ENCODE data around the gene SACS. TPM values are rescaled to one million over a fixed set of nuclear protein-coding genes. Genes with fewer than 3 reads are reported as not detected.

The SACS gene, protein sequence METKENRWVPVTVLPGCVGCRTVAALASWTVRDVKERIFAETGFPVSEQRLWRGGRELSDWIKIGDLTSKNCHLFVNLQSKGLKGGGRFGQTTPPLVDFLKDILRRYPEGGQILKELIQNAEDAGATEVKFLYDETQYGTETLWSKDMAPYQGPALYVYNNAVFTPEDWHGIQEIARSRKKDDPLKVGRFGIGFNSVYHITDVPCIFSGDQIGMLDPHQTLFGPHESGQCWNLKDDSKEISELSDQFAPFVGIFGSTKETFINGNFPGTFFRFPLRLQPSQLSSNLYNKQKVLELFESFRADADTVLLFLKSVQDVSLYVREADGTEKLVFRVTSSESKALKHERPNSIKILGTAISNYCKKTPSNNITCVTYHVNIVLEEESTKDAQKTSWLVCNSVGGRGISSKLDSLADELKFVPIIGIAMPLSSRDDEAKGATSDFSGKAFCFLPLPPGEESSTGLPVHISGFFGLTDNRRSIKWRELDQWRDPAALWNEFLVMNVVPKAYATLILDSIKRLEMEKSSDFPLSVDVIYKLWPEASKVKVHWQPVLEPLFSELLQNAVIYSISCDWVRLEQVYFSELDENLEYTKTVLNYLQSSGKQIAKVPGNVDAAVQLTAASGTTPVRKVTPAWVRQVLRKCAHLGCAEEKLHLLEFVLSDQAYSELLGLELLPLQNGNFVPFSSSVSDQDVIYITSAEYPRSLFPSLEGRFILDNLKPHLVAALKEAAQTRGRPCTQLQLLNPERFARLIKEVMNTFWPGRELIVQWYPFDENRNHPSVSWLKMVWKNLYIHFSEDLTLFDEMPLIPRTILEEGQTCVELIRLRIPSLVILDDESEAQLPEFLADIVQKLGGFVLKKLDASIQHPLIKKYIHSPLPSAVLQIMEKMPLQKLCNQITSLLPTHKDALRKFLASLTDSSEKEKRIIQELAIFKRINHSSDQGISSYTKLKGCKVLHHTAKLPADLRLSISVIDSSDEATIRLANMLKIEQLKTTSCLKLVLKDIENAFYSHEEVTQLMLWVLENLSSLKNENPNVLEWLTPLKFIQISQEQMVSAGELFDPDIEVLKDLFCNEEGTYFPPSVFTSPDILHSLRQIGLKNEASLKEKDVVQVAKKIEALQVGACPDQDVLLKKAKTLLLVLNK (N-terminal part only)
- total RNA-seq (2012; rRNA removed): 92.6 and 92.8 TPM in 2 replicates

DNA sequence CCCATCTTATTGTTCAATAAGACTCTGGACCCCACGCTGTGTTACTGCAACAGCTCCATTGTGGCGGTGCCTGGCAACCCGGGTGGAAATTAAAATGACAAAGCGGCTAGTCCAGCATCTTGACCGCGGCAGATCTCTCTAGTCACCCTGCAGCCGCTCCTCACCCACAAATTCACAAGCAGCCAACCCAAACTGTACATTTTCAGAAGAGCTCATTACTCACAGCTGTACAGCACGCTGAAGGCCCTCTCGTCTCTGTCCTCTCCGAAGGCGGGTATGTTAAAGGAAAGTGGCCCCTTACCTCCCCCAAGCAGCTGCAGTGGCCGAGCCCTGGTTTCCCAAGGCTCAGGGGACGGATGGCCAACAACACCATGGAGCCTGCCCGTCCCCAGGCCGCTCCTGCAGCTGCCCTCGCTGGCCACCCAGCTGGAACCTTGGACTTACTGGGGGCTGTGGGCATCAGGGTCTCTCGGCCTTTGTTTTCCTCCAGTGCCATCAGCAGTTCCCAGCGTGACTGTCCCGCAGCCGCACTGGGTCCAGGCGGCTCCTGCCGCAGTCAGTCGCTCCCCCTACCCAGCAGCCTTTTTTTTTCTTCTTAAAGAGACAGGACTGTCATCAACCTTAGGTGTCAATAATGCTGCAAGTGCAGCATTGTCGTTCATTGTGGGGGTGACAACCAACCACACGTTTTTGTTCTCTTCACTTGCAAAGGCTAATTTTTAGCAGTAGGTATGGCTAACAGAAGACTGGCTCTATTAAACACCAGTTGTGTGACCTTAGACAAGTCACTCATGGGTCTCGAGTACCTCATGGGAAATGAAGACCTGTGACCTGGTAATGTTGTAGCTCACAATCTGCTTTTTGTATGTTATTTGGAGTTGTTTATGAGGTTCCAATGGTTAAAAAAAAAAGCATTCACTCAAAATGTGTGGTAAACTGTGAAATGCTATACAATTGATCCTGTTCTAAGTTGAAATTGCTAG, at the start of gene SACS:
Gene SACS, minus strand, starts transcription at position 532 of the 983 bp plus-strand sequence. CDS start 22,463 bp downstream, outside the sequence.
- H3K36me3 ChIP-seq (ENCODE audit: insufficient read depth, low read length): no peaks in the 10 kb centered on the region
- peak within 1 kb of the TSS; percentile 85 for H3K9ac ChIP-seq (ENCODE audit: low read depth, low read length)
- H3K4me1 ChIP-seq (ENCODE audit: control insufficient read depth, insufficient read depth, low read length): peaks cover 15% of the 10 kb centered on the region
- H3K27me3 ChIP-seq (ENCODE audit: control insufficient read depth, insufficient read depth, low read length): no peaks in the 10 kb centered on the region
- peak within 1 kb of the TSS; percentile 85 for H3K4me2 ChIP-seq (ENCODE audit: low read length)
- no peaks in the 10 kb centered on the region for H3K9me3 ChIP-seq (replicated peaks; ENCODE audit: low read length)
- peak within 1 kb of the TSS; percentile 88 for H3K4me3 ChIP-seq (ENCODE audit: low read length)

DNA sequence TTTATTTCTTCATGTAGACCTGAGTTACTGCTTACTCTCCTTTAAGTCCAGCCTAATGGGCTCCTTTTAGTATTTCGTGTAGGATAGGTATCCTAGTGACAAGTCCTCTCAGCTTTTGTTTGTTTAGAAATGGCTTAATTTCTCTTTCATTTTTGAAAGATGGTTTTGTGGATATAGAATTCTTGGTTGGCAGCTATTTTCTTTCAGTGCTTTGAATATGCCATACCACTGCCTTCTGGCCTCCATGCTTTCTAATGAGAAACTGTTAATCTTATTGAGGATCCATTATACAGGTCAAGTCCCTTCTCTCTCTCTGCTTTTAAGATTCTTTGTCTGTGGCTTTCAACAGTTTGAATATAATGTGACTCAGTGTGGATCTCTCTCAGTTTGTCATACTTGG, 46.8 kb upstream of the SACS start:
- Histone ChIP-seq H3K4me3 (ENCODE audit: low read length) (no peak overlapping the region), H3K9ac (ENCODE audit: low read depth, low read length) (no peak overlapping the region), H3K36me3 (ENCODE audit: insufficient read depth, low read length) (no peaks in the 10 kb centered on the region), H3K4me2 (ENCODE audit: low read length) (no peak overlapping the region), H3K27me3 (ENCODE audit: control insufficient read depth, insufficient read depth, low read length) (no peaks in the 10 kb centered on the region), H3K9me3 (replicated peaks; ENCODE audit: low read length) (peaks cover 3% of the 10 kb centered on the region), H3K4me1 (ENCODE audit: control insufficient read depth, insufficient read depth, low read length) (no peaks in the 10 kb centered on the region)

DNA sequence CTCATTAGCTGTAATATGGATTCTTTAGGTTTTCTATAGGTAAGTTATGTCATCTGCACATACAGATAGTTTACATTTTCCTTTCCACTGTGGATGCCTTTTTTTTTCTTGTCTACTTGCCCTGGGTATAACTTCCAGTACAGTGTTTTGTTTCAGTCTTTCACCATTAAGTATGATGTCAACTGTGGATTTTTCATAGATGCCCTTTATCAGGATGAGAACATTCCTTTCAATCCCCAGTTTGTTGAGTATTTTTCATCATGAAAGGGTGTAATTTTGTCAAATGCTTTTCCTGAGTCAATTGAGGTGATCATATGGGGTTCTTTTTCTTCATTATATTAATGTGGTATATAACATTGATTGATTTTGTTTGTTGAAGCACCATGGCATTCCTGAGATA, 43.6 kb upstream of the SACS start:
- peaks cover 3% of the 10 kb centered on the region for H3K9me3 ChIP-seq (replicated peaks; ENCODE audit: low read length)
- H3K4me1 ChIP-seq (ENCODE audit: control insufficient read depth, insufficient read depth, low read length): no peaks in the 10 kb centered on the region
- H3K9ac ChIP-seq (ENCODE audit: low read depth, low read length): no peak overlapping the region
- H3K4me3 ChIP-seq (ENCODE audit: low read length): no peak overlapping the region
- H3K4me2 ChIP-seq (ENCODE audit: low read length): no peak overlapping the region
- no peaks in the 10 kb centered on the region for H3K27me3 ChIP-seq (ENCODE audit: control insufficient read depth, insufficient read depth, low read length)
- no peaks in the 10 kb centered on the region for H3K36me3 ChIP-seq (ENCODE audit: insufficient read depth, low read length)

DNA sequence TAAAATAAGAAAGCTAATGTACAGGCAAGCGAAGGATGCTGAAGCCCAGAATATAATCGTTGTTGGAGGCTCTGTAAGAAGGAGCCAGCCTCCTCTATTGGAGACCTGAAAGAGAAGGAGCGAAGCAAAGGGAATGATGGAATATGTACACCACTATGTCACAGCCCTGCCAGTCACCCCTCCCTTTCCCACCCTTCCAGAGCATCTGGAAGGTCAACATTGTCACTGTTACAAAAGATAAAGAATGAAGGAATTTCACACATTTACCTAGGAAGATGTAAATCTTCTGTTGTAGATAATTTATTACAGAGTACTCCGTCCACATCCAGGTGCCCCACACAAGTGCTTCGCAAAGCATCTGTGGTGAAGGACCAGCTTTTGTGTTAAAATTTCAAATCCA, 39.7 kb upstream of the SACS start:
- H3K4me2 ChIP-seq (ENCODE audit: low read length): no peak overlapping the region
- H3K27me3 ChIP-seq (ENCODE audit: control insufficient read depth, insufficient read depth, low read length): no peaks in the 10 kb centered on the region
- no peaks in the 10 kb centered on the region for H3K9me3 ChIP-seq (replicated peaks; ENCODE audit: low read length)
- no peak overlapping the region for H3K4me3 ChIP-seq (ENCODE audit: low read length)
- H3K36me3 ChIP-seq (ENCODE audit: insufficient read depth, low read length): no peaks in the 10 kb centered on the region
- H3K9ac ChIP-seq (ENCODE audit: low read depth, low read length): no peak overlapping the region
- H3K4me1 ChIP-seq (ENCODE audit: control insufficient read depth, insufficient read depth, low read length): peaks cover 5% of the 10 kb centered on the region

DNA sequence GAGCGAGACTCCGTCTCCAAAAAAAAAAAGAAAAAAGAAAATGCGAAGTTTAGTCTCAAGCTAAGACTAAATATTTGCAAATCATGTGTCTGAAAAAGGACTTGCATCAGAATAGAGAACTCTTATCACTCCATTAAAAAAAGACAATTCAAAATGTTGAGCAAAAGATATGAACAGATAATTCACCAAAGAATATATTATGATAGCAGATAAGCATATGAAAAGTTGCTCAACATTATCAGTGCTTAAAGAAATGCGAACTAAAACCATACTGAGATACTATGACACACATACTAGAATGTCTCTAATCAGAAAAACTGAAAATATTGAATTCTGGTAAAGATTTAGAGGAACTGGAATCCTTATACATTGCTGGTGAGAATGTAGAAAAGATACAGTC, 38.7 kb upstream of the SACS start:
- H3K27me3 ChIP-seq (ENCODE audit: control insufficient read depth, insufficient read depth, low read length): no peaks in the 10 kb centered on the region
- no peak overlapping the region for H3K9ac ChIP-seq (ENCODE audit: low read depth, low read length)
- H3K4me1 ChIP-seq (ENCODE audit: control insufficient read depth, insufficient read depth, low read length): peaks cover 8% of the 10 kb centered on the region
- no peak overlapping the region for H3K4me2 ChIP-seq (ENCODE audit: low read length)
- H3K4me3 ChIP-seq (ENCODE audit: low read length): no peak overlapping the region
- no peaks in the 10 kb centered on the region for H3K9me3 ChIP-seq (replicated peaks; ENCODE audit: low read length)
- H3K36me3 ChIP-seq (ENCODE audit: insufficient read depth, low read length): no peaks in the 10 kb centered on the region

DNA sequence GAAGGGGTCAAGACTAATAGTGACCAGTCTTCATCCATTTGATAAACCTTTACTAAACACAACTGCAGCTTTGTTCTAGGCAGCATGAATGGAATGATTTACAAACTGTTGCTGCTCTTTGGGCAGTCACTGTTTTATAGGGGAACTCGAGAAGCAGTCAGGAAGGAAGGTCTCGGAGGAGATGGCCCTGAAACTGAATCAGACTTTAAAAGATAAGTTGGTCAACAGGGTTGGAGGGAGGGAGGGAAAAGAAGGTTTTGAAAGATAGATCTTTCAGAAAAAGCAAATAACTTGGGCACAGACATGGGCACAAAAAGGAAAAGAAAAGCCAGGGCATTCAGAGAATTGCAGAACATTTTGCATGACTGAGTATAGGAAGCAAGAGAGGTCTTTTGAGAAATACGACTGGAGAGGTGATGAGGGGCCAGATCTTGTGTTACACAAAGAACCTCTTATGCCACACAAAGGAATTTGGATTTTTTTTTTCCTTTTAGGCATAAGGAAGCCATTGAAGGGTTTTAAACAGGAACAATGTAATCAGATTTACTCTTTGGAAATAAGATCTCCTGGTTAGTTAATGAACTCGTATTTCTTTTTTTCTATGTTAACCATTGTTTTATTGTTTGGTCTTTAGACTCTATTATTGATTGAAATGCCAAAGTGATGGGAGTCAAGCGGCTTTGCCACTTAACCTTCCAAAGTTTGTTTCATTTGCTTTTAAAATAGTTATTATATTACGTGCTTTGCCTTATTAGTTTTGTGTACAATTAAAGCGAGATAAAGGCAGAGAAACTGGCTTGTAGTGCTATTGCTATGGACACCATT, 37.5 kb upstream of the SACS start:
- Histone ChIP-seq H3K9me3 (replicated peaks; ENCODE audit: low read length) (no peaks in the 10 kb centered on the region), H3K9ac (ENCODE audit: low read depth, low read length) (no peak overlapping the region), H3K36me3 (ENCODE audit: insufficient read depth, low read length) (no peaks in the 10 kb centered on the region), H3K4me3 (ENCODE audit: low read length) (no peak overlapping the region), H3K4me1 (ENCODE audit: control insufficient read depth, insufficient read depth, low read length) (peaks cover 19% of the 10 kb centered on the region), H3K27me3 (ENCODE audit: control insufficient read depth, insufficient read depth, low read length) (no peaks in the 10 kb centered on the region), H3K4me2 (ENCODE audit: low read length) (no peak overlapping the region)

DNA sequence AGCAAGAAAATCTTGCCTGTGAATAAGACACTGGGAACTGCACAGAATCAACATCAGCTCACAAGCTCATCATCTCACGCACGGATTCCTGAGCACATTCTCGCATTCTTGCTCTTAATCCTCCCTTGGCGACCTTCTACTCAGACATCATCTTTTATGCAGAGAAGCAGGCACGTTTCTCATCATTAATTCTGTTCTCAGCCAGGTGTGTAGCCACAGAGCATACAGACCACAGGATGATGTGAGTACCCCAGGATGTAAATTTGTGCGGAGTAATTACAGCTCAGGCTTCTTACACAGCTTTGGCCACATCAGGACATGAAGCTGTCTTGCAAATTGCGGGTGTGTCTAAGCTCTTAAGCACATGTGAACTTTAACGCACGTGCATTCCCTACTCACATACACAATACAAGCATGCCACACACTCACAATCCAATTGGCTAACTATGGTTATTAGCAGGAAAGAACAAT, 36.5 kb upstream of the SACS start:
- Histone ChIP-seq H3K9me3 (replicated peaks; ENCODE audit: low read length) (no peaks in the 10 kb centered on the region), H3K4me1 (ENCODE audit: control insufficient read depth, insufficient read depth, low read length) (peaks cover 22% of the 10 kb centered on the region)

DNA sequence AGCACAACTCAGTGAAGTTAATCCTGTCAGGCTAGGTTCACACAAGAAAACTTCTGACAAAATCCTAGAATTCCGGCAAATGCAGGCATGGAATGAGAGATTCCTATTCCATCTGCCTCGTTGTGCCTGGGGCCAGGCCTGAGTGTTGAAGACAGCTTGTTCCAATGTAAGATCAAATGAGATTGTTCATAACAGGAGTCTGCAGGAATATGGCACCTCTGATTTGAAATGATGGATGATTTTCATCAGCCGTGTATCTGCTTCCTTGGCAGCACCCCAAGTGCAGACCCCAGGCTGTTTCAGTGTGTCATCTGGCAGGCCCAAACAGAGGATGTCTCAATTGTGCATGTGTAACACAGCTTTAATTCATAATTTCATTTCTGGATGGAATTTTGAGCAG, 35.3 kb upstream of the SACS start:
- Histone ChIP-seq H3K4me3 (ENCODE audit: low read length) (no peak overlapping the region), H3K36me3 (ENCODE audit: insufficient read depth, low read length) (no peaks in the 10 kb centered on the region), H3K9ac (ENCODE audit: low read depth, low read length) (no peak overlapping the region), H3K9me3 (replicated peaks; ENCODE audit: low read length) (no peaks in the 10 kb centered on the region), H3K4me2 (ENCODE audit: low read length) (no peak overlapping the region), H3K4me1 (ENCODE audit: control insufficient read depth, insufficient read depth, low read length) (peaks cover 22% of the 10 kb centered on the region), H3K27me3 (ENCODE audit: control insufficient read depth, insufficient read depth, low read length) (no peaks in the 10 kb centered on the region)

More for the DNA sequence above, 36.5 kb upstream of the SACS start:
- Histone ChIP-seq H3K4me2 (ENCODE audit: low read length) (peak overlapping the region; percentile 4), H3K27me3 (ENCODE audit: control insufficient read depth, insufficient read depth, low read length) (no peaks in the 10 kb centered on the region), H3K9ac (ENCODE audit: low read depth, low read length) (no peak overlapping the region), H3K4me3 (ENCODE audit: low read length) (no peak overlapping the region), H3K36me3 (ENCODE audit: insufficient read depth, low read length) (no peaks in the 10 kb centered on the region)

DNA sequence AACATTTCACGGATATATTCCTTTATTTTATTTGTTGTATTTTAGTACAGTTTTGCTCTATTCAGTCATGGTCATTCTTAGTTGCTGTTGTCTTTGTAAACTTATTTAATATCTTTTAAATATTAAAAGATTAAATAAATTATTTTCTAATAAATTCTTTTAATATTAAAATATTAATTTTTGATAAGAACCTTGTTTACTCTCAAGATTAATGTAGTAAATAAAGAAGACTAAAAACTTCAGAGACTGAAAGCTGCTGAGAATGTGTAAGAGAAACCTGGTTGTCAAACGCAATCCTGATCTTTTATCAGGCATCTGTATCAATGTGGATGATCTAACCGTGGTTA, 34.4 kb upstream of the SACS start:
- no peak overlapping the region for H3K9ac ChIP-seq (ENCODE audit: low read depth, low read length)
- H3K9me3 ChIP-seq (replicated peaks; ENCODE audit: low read length): no peaks in the 10 kb centered on the region
- H3K36me3 ChIP-seq (ENCODE audit: insufficient read depth, low read length): no peaks in the 10 kb centered on the region
- no peak overlapping the region for H3K4me3 ChIP-seq (ENCODE audit: low read length)
- no peaks in the 10 kb centered on the region for H3K27me3 ChIP-seq (ENCODE audit: control insufficient read depth, insufficient read depth, low read length)
- H3K4me2 ChIP-seq (ENCODE audit: low read length): no peak overlapping the region
- H3K4me1 ChIP-seq (ENCODE audit: control insufficient read depth, insufficient read depth, low read length): peaks cover 22% of the 10 kb centered on the region

Data from skeletal muscle satellite cell (primary cell).